Astrocyte of the cerebellum (primary cell): ENCODE data around the gene KCNE1.
"Not testable (repeated sequence)": the region's sequence is repeated elsewhere in the genome, so short reads cannot be mapped to it uniquely, and the experiment has no call there.

Source experiments
- DNase-seq: peaks from one replicate; pipeline ENCODE4 v3.0.0-alpha.2; 2011; ENCODE audit warnings: low read depth
- H3K4me3 ChIP-seq: 2 replicates; pipeline ENCODE4 v1.5.1; 2011; ENCODE audit warnings: mild to moderate bottlenecking, low read depth, low read length, moderate library complexity
- in situ Hi-C: cut with HindIII; loops from 2 replicates; pipeline ENCODE4 v1.10.0; 2017; ENCODE audit warnings: low sequenced_read_pairs

KCNE1 gene

GRCh38 chr21:34456180-34456579 lies 55.8 kb downstream of the KCNE1 start:
- DNase-seq, in situ Hi-C loops, H3K4me3 ChIP-seq: not testable (repeated sequence)

GRCh38 chr21:34455628-34456027 lies 56.4 kb downstream of the KCNE1 start:
- in situ Hi-C loops, DNase-seq, H3K4me3 ChIP-seq: not testable (repeated sequence)

- H3K4me3 ChIP-seq, DNase-seq, in situ Hi-C loops: not testable (repeated sequence)
These were observed 65.0 kb downstream of the KCNE1 start for GRCh38 chr21:34447018-34447417.

DNA sequence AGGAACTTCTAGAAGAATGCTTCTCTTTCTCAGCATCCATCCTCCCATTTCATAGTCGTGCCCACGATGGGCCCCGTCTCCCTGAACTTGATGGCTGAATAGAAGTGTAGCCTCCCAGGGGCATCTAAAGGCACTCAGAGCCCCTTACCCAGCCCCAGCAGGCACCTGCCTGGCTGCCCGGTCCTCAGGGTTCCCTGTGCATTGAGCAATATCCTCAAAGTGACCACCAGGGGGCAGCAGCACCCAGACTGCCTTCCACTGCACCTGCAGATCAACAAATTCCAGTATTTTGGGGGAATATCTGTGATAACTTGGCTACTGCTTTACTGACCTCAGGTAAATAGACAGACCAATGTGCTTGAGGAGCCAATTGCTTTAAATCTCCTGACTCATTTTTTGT lies 68.5 kb downstream of the KCNE1 start:
- H3K4me3 ChIP-seq, DNase-seq, in situ Hi-C loops: not testable (repeated sequence)

DNA sequence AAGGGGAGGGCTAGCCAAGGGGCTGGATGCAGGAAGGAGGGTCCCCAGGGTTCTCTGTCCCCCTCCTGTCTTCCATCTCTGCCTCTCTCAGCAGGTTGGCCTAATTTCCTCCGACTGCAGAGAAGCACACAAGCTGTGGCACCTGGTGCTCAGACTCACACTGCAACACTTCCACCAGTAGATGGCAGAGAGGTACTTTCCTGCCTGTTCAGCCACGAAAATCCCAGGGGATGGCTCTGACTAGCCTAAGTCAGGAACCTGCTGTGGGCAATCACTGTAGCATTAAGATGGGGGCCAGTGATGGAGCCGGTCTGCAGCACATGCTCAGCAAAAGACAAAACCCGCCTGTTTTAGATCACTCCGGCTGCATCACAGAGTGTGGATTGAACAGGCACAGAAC lies 82.3 kb downstream of the KCNE1 start:
- in situ Hi-C loops, DNase-seq, H3K4me3 ChIP-seq: not testable (repeated sequence)

DNA sequence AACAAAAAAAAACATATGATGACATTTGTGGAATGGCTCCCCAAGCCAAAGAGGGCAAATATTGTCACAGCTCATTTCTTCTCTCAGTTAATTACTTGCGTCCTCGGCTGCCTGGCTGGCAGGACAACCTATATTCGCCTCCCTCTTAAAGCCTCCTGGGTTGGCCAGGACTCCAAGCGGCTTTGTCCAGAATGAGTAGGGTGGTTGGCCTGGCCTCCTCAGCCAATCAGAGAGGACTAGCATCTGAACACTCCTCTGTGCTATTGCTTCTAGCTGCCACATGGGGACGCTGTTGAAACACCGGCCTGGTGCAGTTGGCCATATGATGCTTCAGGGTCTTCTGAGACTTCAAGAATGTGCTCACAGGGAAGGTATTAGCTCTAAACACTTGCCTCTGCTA lies 83.6 kb downstream of the KCNE1 start:
- in situ Hi-C loops = not testable (repeated sequence)

DNA sequence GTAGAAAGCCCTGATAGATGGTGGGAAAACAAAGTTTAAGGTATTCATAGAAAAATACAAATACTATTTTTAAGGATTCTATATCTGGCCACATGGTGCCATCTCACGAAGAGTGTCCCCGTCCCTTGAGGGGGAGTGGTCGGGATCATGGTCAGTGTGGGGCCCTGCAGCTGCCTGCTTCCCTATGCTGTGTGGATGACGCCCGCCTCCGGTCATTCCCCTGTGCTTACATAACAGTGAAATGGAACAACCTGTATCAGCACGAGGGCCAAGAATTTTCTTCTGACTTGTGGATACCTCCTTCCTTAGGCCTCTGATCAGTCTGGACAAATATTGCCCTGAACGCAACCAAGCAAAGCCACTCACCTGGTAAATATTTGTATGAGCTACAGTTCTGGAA lies 84.7 kb downstream of the KCNE1 start:
- H3K4me3 ChIP-seq, DNase-seq, in situ Hi-C loops: not testable (repeated sequence)

More for the DNA sequence above, 83.6 kb downstream of the KCNE1 start:
- not testable (repeated sequence) for H3K4me3 ChIP-seq, DNase-seq

- in situ Hi-C loops, DNase-seq, H3K4me3 ChIP-seq: not testable (repeated sequence)
These were observed 88.2 kb downstream of the KCNE1 start, which contains the start of gene SMIM34 for GRCh38 chr21:34423805-34424204. TSS of gene SMIM34 (minus strand) at chr21:34423951. CDS start at chr21:34423839, 112 bp downstream.

- H3K4me3 ChIP-seq, DNase-seq, in situ Hi-C loops: not testable (repeated sequence)
These were observed 94.4 kb downstream of the KCNE1 start for GRCh38 chr21:34417448-34418077.

GRCh38 chr21:34407294-34407693 lies 104.7 kb downstream of the KCNE1 start:
- DNase-seq, H3K4me3 ChIP-seq, in situ Hi-C loops: not testable (repeated sequence)

GRCh38 chr21:34406676-34407075 lies 105.3 kb downstream of the KCNE1 start:
- in situ Hi-C loops, H3K4me3 ChIP-seq, DNase-seq: not testable (repeated sequence)

DNA sequence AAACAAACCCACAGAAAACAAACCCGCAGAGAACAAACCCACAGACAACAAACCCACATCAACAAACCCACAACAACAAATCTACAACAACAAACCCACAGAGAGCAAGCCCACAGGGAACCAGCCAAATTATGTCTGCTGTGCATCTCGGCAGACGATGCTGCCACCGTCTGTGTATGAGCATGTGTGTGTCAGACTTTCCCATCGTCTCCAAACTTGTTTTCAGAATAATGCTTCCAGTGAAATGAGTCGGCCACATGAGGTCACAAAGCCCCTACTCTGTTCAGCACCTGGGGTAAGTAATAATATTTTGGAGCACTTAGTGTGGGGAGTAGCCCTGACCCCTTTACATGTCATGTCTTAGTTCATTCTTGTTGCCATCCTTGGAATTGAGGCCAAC lies 105.9 kb downstream of the KCNE1 start:
- H3K4me3 ChIP-seq, DNase-seq, in situ Hi-C loops: not testable (repeated sequence)

DNA sequence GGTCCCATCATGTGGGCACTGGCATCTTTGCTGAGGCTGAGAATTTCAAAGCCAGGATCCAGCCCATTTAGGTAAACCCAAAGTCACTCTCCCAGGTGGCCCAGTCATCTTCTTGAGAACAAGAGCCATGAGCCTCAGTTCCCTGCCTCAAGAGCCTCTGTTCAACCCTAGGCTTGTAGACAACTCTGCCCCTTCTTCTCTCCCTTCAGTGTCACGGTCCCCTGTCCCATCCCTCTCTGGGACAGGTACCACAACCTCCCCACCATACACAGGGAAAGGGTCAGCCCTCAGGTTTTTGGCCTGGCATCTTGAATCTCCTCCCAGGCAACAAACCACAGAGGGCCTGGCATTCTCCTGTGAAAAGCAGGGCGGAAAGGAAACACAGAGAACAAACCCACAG lies 106.3 kb downstream of the KCNE1 start:
- H3K4me3 ChIP-seq, in situ Hi-C loops, DNase-seq: not testable (repeated sequence)

DNA sequence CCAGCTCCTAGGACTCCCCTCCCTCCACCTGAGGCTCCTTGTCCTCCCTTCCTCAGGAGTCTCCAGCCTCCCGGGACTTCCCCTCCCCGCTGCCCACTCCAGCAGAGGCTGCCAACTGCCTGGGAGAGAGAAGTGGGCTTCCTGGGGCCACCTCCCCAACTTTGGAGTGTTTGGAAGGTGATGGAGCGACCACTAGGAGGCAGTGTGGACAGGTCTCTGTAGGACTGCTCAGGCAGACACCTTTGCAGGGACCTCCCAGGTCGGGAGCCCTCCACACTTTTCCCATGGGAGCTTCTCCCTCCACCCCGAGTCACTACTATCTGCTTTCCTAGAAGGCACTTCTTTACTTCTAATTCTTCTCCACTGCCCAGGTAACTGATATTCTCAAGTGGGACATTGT lies 107.3 kb downstream of the KCNE1 start:
- in situ Hi-C loops, H3K4me3 ChIP-seq, DNase-seq: not testable (repeated sequence)

DNA sequence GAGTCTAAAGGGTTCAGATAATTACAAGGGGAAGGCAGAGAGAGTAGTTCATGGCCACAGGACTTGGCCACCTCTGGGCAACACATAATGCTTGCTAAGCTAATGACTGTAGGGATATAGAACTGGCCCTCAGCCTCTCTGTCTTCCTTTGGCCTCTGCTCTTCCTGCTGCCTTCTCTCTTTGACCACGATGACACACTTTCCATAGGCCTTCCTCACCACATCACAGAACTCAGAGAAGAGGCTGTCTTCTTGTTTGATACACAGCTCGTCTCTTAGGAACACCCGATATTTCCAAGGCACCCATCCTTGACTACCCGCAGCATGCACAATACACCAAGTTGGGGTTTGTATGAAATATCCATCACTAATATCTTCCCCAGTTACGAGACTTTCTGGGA lies 111.5 kb downstream of the KCNE1 start:
- H3K4me3 ChIP-seq, DNase-seq, in situ Hi-C loops: not testable (repeated sequence)
